Thoracic aorta (tissue), 2 donors: Measurements from ENCODE around the gene MYO18B. TPM values are rescaled to one million over a fixed set of nuclear protein-coding genes. Genes with fewer than 3 reads are reported as not detected.

Source experiments
- ATAC-seq: fragments of 150-250 bp; one replicate; pipeline ENCODE4 v1.8.0; 2017; ENCODE audit warnings: low read depth; ENCODE audit not compliant: insufficient number of reproducible peaks, low FRiP score
- DNase-seq: peaks from one replicate; pipeline ENCODE4 v3.0.0-alpha.2; 2020; ENCODE audit warnings: low spot score
- H3K27ac ChIP-seq, 2 donors: fragments of 200-600 bp; sonication (generic); 1 replicate in 1 of 2; 2 replicates in 1 of 2; pipeline ENCODE4 v1.5.1; 2016; ENCODE audit warnings: mild to moderate bottlenecking in 2 of 2, moderate library complexity in 2 of 2
- H3K27me3 ChIP-seq: fragments of 200-600 bp; sonication (generic); replicated peaks from 2 replicates; pipeline ENCODE4 v1.6.0; 2016; ENCODE audit warnings: mild to moderate bottlenecking; ENCODE audit not compliant: insufficient read depth
- H3K36me3 ChIP-seq: fragments of 200-600 bp; sonication (generic); one replicate; pipeline ENCODE4 v1.5.1; 2016
- H3K4me1 ChIP-seq, 2 donors: fragments of 200-600 bp; sonication (generic); 1 replicate in 1 of 2; 2 replicates in 1 of 2; pipeline versions ENCODE4 v1.5.1 to v1.6.0; 2016; ENCODE audit warnings: low read depth in 2 of 2, mild to moderate bottlenecking in 1 of 2; ENCODE audit not compliant: control insufficient read depth in 1 of 2
- H3K4me3 ChIP-seq: fragments of 200-600 bp; sonication (generic); 2 replicates; pipeline ENCODE4 v1.5.1; 2016; ENCODE audit warnings: mild to moderate bottlenecking
- H3K9me3 ChIP-seq: fragments of 200-600 bp; sonication (generic); 2 replicates; pipeline ENCODE4 v1.5.1; 2016
- CTCF ChIP-seq: fragments of 200-600 bp; sonication (generic); IDR thresholded peaks from one replicate; pipeline ENCODE4 v1.5.1; 2019; ENCODE audit warnings: antibody characterized with exemption
- total RNA-seq, 2 donors: library from RNA; depleted of rRNA; stranded (reverse); fragments of >200 nt; gene quantifications; one replicate each; pipeline versions ENCODE4 v1.1.0 to v1.2.3, GENCODE V29; 2016

MYO18B gene
- total RNA-seq, 2 donors from 2014 or later, result 45.6 to 73.5 TPM

- no peaks in the 10 kb centered on the region for H3K9me3 ChIP-seq
- H3K4me3 ChIP-seq, result no peak overlapping the region
- H3K27ac ChIP-seq, result no peak overlapping the region
- no peak for TF ChIP-seq CTCF
- H3K4me1 ChIP-seq, result no peaks in the 10 kb centered on the region
- H3K36me3 ChIP-seq, result peaks cover 2% of the 10 kb centered on the region
- no peak for DNase-seq
- H3K27me3 ChIP-seq, result no peaks in the 10 kb centered on the region
- no peak for ATAC-seq
Measured at GRCh38 chr22:26064048-26064447, 322.1 kb downstream of the MYO18B start.

- Histone ChIP-seq H3K27me3 (no peaks in the 10 kb centered on the region), H3K36me3 (peaks cover 2% of the 10 kb centered on the region), H3K4me1 (no peaks in the 10 kb centered on the region), H3K4me3 (no peak overlapping the region), H3K9me3 (no peaks in the 10 kb centered on the region), H3K27ac (no peak overlapping the region)
- TF ChIP-seq CTCF, result no peak
- no peak for ATAC-seq
- DNase-seq, result no peak
Measured at GRCh38 chr22:26065847-26066246, 323.9 kb downstream of the MYO18B start.

GRCh38 chr22:26066534-26066933 is 324.5 kb downstream of the MYO18B start:
- no peak for TF ChIP-seq CTCF
- H3K36me3 ChIP-seq, result peaks cover under 1% of the 10 kb centered on the region
- no peaks in the 10 kb centered on the region for H3K9me3 ChIP-seq
- DNase-seq (no peak), ATAC-seq (no peak)
- no peaks in the 10 kb centered on the region for H3K27me3 ChIP-seq
- H3K4me1 ChIP-seq, result no peaks in the 10 kb centered on the region
- no peak overlapping the region for H3K27ac ChIP-seq
- H3K4me3 ChIP-seq, result no peak overlapping the region

GRCh38 chr22:26068571-26068970 is 326.6 kb downstream of the MYO18B start:
- Histone ChIP-seq H3K9me3 (no peaks in the 10 kb centered on the region), H3K36me3 (no peaks in the 10 kb centered on the region), H3K4me1 (no peaks in the 10 kb centered on the region), H3K27ac (no peak overlapping the region), H3K4me3 (no peak overlapping the region), H3K27me3 (no peaks in the 10 kb centered on the region)
- TF ChIP-seq CTCF, result no peak
- ATAC-seq, result no peak
- no peak for DNase-seq

- Histone ChIP-seq H3K4me1 (no peaks in the 10 kb centered on the region), H3K27me3 (no peaks in the 10 kb centered on the region), H3K9me3 (no peaks in the 10 kb centered on the region), H3K4me3 (no peak overlapping the region), H3K36me3 (no peaks in the 10 kb centered on the region), H3K27ac (no peak overlapping the region)
- DNase-seq, result no peak
- TF ChIP-seq CTCF, result no peak
- no peak for ATAC-seq
Measured at GRCh38 chr22:26072621-26073020, 330.6 kb downstream of the MYO18B start.
